H1 (cell line): Measurements from ENCODE around the gene PAK2. TPM values are rescaled to one million over a fixed set of nuclear protein-coding genes. Genes with fewer than 3 reads are reported as not detected.

ENCODE experiments used
- BACH1 ChIP-seq: IDR thresholded peaks from 2 replicates; pipeline ENCODE4 v1.6.1; 2012; ENCODE audit warnings: low read length, improper control_type of control experiment
- CHD7 ChIP-seq: fragments of 300-600 bp; sonication (generic); IDR thresholded peaks from 2 replicates; pipeline ENCODE4 v1.7.1; 2012; ENCODE audit warnings: low read length, moderate library complexity, mild to moderate bottlenecking, inconsistent platforms; ENCODE audit not compliant: insufficient replicate concordance
- CTBP2 ChIP-seq: IDR thresholded peaks from 2 replicates; pipeline ENCODE4 v1.7.0; 2011; ENCODE audit warnings: borderline replicate concordance, mild to moderate bottlenecking, moderate library complexity, mixed read lengths, low read length; ENCODE audit not compliant: insufficient read depth, insufficient read length
- JUND ChIP-seq: IDR thresholded peaks from 2 replicates; pipeline ENCODE4 v1.6.1; 2011; ENCODE audit warnings: mild to moderate bottlenecking, improper control_type of control experiment, low read length
- POLR2AphosphoS5 ChIP-seq: IDR thresholded peaks from 2 replicates; pipeline ENCODE4 v1.6.1; 2011; ENCODE audit warnings: low read depth, low read length
- SAP30 ChIP-seq: fragments of 300-600 bp; sonication (generic); IDR thresholded peaks from 2 replicates; pipeline ENCODE4 v1.7.1; 2012; ENCODE audit warnings: low read length, moderate library complexity, mild to moderate bottlenecking, inconsistent platforms; ENCODE audit not compliant: insufficient read depth, insufficient replicate concordance
- polyA plus RNA-seq, 7 experiments: library from polyadenylated mRNA; depleted of rRNA in 3 of 7; stranded (reverse) in 5 of 7; unstranded in 2 of 7; fragments of >200 nt in 5 of 7; fragments of 200-250 nt in 2 of 7; gene quantifications; 1 replicate in 5 of 7; 2 replicates in 1 of 7; 4 replicates in 1 of 7; pipeline versions ENCODE4 v1.2.1 to v1.2.3, GENCODE V29; 2011 to 2013; ENCODE audit warnings: missing spikeins in 2 of 7, mixed read lengths in 2 of 7
- total RNA-seq: library from RNA; stranded (reverse); fragmentation: NEBNext Ultra II Directional; extraction: Animal tissue kit (Norgen Biotek cat#: 25700); gene quantifications from 2 replicates; pipeline ENCODE4 v1.2.1, GENCODE V29; 2021

PAK2 gene
- total and polyA plus RNA-seq, 2 of the 8 experiments (the other 6 are each of a cell fraction or from before 2014, with no cell fraction given) = 13.1 to 60.5 TPM

- TF ChIP-seq SAP30 (no peak), JUND (no peak), CHD7 (no peak), POLR2AphosphoS5 (no peak), CTBP2 (no peak), BACH1 (no peak)
- TF ChIP-seq, all 59 proteins: peak for 0
Observed at GRCh38 chr3:196875258-196875657, 135.6 kb downstream of the PAK2 start (continued).
